Measurements from ENCODE around the gene BBS10. TPM values are rescaled to one million over a fixed set of nuclear protein-coding genes. Genes with fewer than 3 reads are reported as not detected.

BBS10 gene
- total and polyA plus RNA-seq, 2 of the 13 experiments (the other 11 are each of a cell fraction or from before 2014, with no cell fraction given) = 4.9 to 7.4 TPM

DNA sequence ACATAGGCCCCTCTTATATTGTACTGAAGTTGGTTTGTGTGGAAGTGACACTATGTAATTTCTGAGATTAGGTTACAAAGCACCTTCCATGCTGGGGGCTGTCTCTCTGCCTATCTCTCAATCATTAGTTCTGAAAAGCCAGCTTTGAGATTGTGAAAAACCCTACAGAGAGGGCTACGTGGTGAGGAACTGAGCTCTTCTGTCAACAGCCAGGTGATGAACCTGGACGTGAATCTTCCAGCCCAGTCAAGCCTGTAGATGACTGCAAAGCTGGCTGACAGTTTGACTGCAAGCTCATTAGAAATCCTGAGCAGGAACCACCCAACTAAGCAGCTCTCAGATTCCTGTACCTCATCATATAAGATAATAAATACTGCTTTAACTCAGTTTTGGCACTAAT, 36.3 kb upstream of the BBS10 start (continued):
- TF ChIP-seq, protein P1, sequence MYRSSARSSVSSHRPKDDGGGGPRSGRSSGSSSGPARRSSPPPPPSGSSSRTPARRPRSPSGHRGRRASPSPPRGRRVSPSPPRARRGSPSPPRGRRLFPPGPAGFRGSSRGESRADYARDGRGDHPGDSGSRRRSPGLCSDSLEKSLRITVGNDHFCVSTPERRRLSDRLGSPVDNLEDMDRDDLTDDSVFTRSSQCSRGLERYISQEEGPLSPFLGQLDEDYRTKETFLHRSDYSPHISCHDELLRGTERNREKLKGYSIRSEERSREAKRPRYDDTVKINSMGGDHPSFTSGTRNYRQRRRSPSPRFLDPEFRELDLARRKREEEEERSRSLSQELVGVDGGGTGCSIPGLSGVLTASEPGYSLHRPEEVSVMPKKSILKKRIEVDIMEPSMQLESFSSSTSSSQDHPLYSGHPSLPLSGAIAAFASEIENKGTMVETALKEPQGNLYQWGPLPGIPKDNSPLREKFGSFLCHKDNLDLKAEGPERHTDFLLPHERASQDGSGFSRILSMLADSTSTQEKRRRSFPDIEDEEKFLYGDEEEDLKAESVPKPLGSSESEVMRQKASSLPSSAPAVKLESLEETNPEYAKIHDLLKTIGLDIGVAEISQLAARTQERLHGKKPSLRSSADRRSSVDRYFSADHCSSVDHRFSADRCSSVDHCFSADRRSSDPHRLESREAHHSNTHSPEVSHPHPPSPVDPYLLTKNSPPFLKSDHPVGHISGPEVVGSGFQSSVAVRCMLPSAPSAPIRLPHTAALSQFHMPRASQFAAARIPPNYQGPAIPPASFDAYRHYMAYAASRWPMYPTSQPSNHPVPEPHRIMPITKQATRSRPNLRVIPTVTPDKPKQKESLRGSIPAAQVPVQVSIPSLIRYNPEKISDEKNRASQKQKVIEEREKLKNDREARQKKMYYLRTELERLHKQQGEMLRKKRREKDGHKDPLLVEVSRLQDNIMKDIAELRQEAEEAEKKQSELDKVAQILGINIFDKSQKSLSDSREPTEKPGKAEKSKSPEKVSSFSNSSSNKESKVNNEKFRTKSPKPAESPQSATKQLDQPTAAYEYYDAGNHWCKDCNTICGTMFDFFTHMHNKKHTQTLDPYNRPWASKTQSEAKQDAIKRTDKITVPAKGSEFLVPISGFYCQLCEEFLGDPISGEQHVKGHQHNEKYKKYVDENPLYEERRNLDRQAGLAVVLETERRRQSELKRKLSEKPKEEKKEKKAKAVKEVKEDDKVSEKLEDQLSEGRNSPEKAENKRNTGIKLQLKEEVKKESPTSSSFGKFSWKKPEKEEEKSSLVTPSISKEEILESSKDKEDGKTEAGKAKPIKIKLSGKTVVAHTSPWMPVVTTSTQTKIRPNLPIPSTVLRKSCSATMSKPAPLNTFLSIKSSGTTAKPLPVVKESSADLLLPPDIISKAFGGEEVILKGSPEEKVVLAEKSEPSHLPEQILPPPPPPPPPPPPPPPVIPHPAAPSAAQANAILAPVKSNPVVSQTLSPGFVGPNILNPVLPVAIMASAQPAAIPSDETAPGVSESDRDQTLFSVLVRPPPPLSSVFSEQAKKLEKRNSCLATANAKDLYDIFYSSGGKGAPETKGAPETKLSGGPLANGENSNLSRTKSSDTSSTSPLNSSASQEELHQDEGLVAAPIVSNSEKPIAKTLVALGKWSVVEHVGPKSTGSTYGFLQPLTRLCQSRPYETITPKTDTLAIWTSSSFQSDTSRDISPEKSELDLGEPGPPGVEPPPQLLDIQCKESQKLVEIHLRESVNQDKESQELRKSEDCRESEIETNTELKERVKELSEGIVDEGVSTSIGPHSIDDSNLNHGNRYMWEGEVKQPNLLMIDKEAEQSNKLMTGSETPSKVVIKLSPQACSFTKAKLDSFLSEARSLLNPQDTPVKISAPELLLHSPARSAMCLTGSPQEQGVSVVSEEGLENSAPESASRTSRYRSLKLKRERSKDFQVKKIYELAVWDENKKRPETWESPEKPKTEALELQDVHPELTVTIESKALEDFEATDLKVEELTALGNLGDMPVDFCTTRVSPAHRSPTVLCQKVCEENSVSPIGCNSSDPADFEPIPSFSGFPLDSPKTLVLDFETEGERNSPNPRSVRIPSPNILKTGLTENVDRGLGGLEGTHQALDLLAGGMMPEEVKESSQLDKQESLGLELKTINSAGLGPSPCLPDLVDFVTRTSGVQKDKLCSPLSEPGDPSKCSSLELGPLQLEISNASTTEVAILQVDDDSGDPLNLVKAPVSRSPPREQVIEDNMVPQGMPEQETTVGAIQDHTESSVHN (CRISPR knock-in tag; IDR thresholded peaks at IDR 0.05) = no peak
- TF ChIP-seq ZNF772 (CRISPR knock-in tag; IDR thresholded peaks at IDR 0.05) (no peak), HMGA1 (CRISPR knock-in tag; conservative IDR thresholded peaks at IDR 0.05) (no peak), GATAD2A (CRISPR knock-in tag; IDR thresholded peaks at IDR 0.05) (no peak), CEBPB (IDR thresholded peaks at IDR 0.05; ENCODE audit: borderline replicate concordance, low read depth, low read length) (no peak)

DNA sequence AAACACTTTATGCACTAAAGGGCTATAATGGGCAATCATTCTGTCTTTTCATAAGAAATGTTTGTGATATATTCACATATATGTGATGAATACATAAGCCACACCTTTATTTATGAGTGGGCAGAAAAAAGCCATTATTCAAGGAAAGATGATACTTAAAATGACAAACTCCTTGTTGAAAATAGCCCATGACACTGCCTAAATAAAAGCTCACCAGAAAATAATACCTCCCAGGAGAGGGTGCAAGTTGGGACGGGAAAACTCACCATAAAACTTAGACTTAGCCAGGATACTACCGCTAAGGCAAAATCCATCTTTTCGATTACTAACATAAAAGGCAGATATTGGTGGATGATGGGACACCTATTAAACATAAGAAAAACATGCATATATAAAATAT, 35.8 kb upstream of the BBS10 start:
- DNase-seq (ENCODE audit: low spot score) (no peak), FAIRE-seq (no peak), ATAC-seq (no peak)
- Histone ChIP-seq H3K4me1 (ENCODE audit: insufficient read depth, low read length) (no peaks in the 10 kb centered on the region), H3K9me3 (ENCODE audit: low read length) (no peaks in the 10 kb centered on the region), H3K27me3 (ENCODE audit: control insufficient read depth in 1 of 2, insufficient read depth in 2 of 2, low read length in 2 of 2) (no peaks in the 10 kb centered on the region), H3K27ac (ENCODE audit: extremely low read length, insufficient read depth, low read length) (no peak overlapping the region), H3K4me3 (replicated peaks in 1 of 3; ENCODE audit: insufficient read depth in 1 of 3, low read depth in 2 of 3, low read length in 3 of 3) (no peak overlapping the region), H4K20me1 (ENCODE audit: insufficient read depth, low read length) (no peaks in the 10 kb centered on the region), H3K9ac (ENCODE audit: insufficient read depth, low read depth, low read length) (no peak overlapping the region), H3K79me2 (ENCODE audit: insufficient read depth, low read length) (no peaks in the 10 kb centered on the region), H3K36me3 (replicated peaks in 1 of 2; ENCODE audit: control insufficient read depth in 1 of 2, insufficient read depth in 2 of 2, low read length in 2 of 2) (peaks cover 2 to 5% of the 10 kb centered on the region in 2 experiments; a peak in 3 of 5 replicates), H2AFZ (ENCODE audit: low read length) (no peak overlapping the region), H3K4me2 (ENCODE audit: low read depth, low read length) (no peak overlapping the region)
- ChIA-PET CTCF (ENCODE audit: low intra/inter-chr PET ratio, low total read pairs) (no interaction called here), POLR2A (no interaction called here)
- WGBS (ENCODE audit: low lambda C conversion rate) = 100% methylated on average over 3 of the region's 3 CpGs
- in situ Hi-C loops (cut with HindIII; ENCODE audit: extremely low pct_ligation_motif_present, low pct_unique_long_range_greater_than_20kb) (no loop called here), intact Hi-C loops (cut with micrococcal nuclease; ENCODE audit: unreplicated experiment) (no loop called here)
- no TSS peak for BruUV-seq (replicated peaks)
- no peak for TF ChIP-seq SNAI1 (CRISPR knock-in tag; IDR thresholded peaks at IDR 0.05; ENCODE audit: borderline replicate concordance)
- TF ChIP-seq, protein P2, sequence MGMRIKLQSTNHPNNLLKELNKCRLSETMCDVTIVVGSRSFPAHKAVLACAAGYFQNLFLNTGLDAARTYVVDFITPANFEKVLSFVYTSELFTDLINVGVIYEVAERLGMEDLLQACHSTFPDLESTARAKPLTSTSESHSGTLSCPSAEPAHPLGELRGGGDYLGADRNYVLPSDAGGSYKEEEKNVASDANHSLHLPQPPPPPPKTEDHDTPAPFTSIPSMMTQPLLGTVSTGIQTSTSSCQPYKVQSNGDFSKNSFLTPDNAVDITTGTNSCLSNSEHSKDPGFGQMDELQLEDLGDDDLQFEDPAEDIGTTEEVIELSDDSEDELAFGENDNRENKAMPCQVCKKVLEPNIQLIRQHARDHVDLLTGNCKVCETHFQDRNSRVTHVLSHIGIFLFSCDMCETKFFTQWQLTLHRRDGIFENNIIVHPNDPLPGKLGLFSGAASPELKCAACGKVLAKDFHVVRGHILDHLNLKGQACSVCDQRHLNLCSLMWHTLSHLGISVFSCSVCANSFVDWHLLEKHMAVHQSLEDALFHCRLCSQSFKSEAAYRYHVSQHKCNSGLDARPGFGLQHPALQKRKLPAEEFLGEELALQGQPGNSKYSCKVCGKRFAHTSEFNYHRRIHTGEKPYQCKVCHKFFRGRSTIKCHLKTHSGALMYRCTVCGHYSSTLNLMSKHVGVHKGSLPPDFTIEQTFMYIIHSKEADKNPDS (CRISPR knock-in tag; IDR thresholded peaks at IDR 0.05) = no peak
- TF ChIP-seq ZBTB1 (CRISPR knock-in tag; IDR thresholded peaks at IDR 0.05; ENCODE audit: borderline replicate concordance) = no peak
- no peak for TF ChIP-seq MLLT10 (CRISPR knock-in tag; IDR thresholded peaks at IDR 0.05)
- TF ChIP-seq, protein P3, sequence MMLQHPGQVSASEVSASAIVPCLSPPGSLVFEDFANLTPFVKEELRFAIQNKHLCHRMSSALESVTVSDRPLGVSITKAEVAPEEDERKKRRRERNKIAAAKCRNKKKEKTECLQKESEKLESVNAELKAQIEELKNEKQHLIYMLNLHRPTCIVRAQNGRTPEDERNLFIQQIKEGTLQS (CRISPR knock-in tag; IDR thresholded peaks at IDR 0.05) = no peak
- no peak for TF ChIP-seq HES4 (CRISPR knock-in tag; IDR thresholded peaks at IDR 0.05; ENCODE audit: borderline replicate concordance)
- TF ChIP-seq IRF2 (CRISPR knock-in tag; IDR thresholded peaks at IDR 0.05) = no peak
- TF ChIP-seq NR2F2 (IDR thresholded peaks at IDR 0.05; ENCODE audit: borderline replicate concordance, low read depth) = no peak
- TF ChIP-seq, protein P4, sequence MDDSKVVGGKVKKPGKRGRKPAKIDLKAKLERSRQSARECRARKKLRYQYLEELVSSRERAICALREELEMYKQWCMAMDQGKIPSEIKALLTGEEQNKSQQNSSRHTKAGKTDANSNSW (CRISPR knock-in tag; IDR thresholded peaks at IDR 0.05; ENCODE audit: borderline replicate concordance) = no peak

Measured in HepG2 (cell line).